Smooth muscle cell (in vitro differentiated cells): Measurements from ENCODE around the gene HPS5. TPM values are rescaled to one million over a fixed set of nuclear protein-coding genes. Genes with fewer than 3 reads are reported as not detected.
"Not testable (repeated sequence)": the region's sequence is repeated elsewhere in the genome, so short reads cannot be mapped to it uniquely, and the experiment has no call there.

Source experiments
- DNase-seq: peaks from one replicate; lab custom pipeline; 2025; ENCODE audit not compliant: unreplicated experiment; lab: John Stamatoyannopoulos, UW
- H2AFZ ChIP-seq: fragments of 200-600 bp; sonication (generic); 2 replicates; pipeline ENCODE4 v1.6.0; 2016; ENCODE audit warnings: antibody characterized with exemption, low read depth, mild to moderate bottlenecking
- H3F3A ChIP-seq: fragments of 200-600 bp; sonication (generic); 2 replicates; pipeline ENCODE4 v1.6.0; 2017; ENCODE audit warnings: antibody characterized with exemption, low read depth
- H3K27ac ChIP-seq: fragments of 200-600 bp; sonication (generic); 2 replicates; pipeline ENCODE4 v1.5.1; 2016; ENCODE audit warnings: low read depth, mild to moderate bottlenecking
- H3K27me3 ChIP-seq: fragments of 200-600 bp; sonication (generic); 2 replicates; pipeline ENCODE4 v1.6.1; 2016; ENCODE audit warnings: low read depth, mild to moderate bottlenecking
- H3K36me3 ChIP-seq: fragments of 200-600 bp; sonication (generic); 2 replicates; pipeline ENCODE4 v1.5.1; 2016; ENCODE audit warnings: low read depth
- H3K4me1 ChIP-seq: fragments of 200-600 bp; sonication (generic); 2 replicates; pipeline ENCODE4 v1.5.1; 2016; ENCODE audit warnings: low read depth
- H3K4me2 ChIP-seq: fragments of 200-600 bp; sonication (generic); 2 replicates; pipeline ENCODE4 v1.6.0; 2016; ENCODE audit warnings: mild to moderate bottlenecking
- H3K4me3 ChIP-seq: fragments of 200-600 bp; sonication (generic); 2 replicates; pipeline ENCODE4 v1.5.1; 2016; ENCODE audit warnings: mild to moderate bottlenecking
- H3K79me2 ChIP-seq: fragments of 200-600 bp; sonication (generic); 2 replicates; pipeline ENCODE4 v1.6.0; 2016; ENCODE audit warnings: low read depth, mild to moderate bottlenecking
- H3K9ac ChIP-seq: fragments of 200-600 bp; sonication (generic); 2 replicates; pipeline ENCODE4 v1.6.0; 2016; ENCODE audit warnings: low read depth
- H3K9me3 ChIP-seq: fragments of 200-600 bp; sonication (generic); replicated peaks from 2 replicates; pipeline ENCODE4 v1.5.1; 2016; ENCODE audit warnings: low read depth
- H4K20me1 ChIP-seq: fragments of 200-600 bp; sonication (generic); 2 replicates; pipeline ENCODE4 v1.6.0; 2016; ENCODE audit warnings: low read depth
- WGBS: methylation state at CpG from one replicate; pipeline ENCODE4 v1.1.7; 2016; ENCODE audit warnings: low lambda C conversion rate; 5-methylcytosine and 5-hydroxymethylcytosine counted together
- polyA plus RNA-seq: library from polyadenylated mRNA; unstranded; fragments of >200 nt; fragmentation: Nextera tagmentation; extraction: Ambion mirVana; gene quantifications from 2 replicates; pipeline ENCODE4 v1.2.1, GENCODE V29; 2016
- total RNA-seq: library from RNA; depleted of rRNA; stranded (reverse); fragments of >200 nt; gene quantifications from 2 replicates; pipeline ENCODE4 v1.2.3, GENCODE V29; 2014
- TF ChIP-seq, protein P1 (sequence below): fragments of 200-600 bp; sonication (generic); IDR thresholded peaks from 2 replicates; pipeline ENCODE4 v1.5.1; 2017; ENCODE audit warnings: borderline replicate concordance, mild to moderate bottlenecking, antibody characterized with exemption; ENCODE audit not compliant: insufficient read depth, poor library complexity, severe bottlenecking

HPS5 gene
- total and polyA plus RNA-seq, 2 experiments from 2014 or later = 7.4 to 13.1 TPM

DNA sequence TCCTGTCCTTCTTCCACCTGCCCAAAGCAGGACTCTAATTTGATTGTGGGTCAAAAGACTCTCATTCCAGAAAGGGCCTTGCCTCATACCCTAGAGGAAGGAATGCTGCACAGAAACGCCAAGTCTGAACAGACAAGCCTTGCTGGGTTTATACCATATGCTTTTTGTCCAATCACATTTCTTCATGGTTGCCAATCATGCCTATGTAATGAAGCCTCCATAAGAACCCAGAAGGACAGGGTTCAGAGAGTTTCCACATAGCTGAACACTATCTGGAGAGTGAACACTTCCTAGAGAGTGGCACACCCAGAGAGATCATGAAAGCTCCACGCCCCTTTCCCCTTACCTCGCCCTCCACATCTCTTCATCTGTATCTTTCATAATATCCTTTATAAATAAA lies 68.7 kb downstream of the HPS5 start:
- 91% methylated on average over 3 of the region's 3 CpGs for WGBS
- no peaks in the 10 kb centered on the region for H3K4me1 ChIP-seq

DNA sequence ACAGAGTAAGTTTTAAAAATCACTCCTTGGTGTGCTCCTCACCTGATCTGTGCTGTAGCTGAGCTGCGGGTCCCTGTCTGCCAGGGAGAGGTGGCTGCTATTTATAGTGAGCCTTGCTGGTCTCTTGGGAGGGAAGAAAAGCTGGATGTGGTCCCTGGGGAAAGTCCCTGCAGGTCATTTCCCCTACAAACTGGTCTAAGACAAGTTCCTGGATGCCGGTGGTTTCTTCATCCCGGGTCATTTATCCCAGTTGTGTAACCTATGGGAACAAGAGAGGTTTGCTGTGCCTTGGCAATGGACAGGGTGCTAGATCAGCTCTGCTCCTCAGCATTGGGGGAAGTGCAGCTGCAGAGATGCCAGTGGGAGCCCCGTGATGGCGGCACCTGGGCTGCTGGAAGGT lies 73.4 kb downstream of the HPS5 start, which contains the start of gene SAA2:
SAA2 (minus strand) TSS at position 108 of the 400 bp plus-strand sequence. CDS start 657 bp downstream, outside the sequence.
- Histone ChIP-seq H3K36me3 (no peaks in the 10 kb centered on the region), H3K4me1 (no peaks in the 10 kb centered on the region), H3K27ac (no peak within 1 kb of the TSS), H3K9ac (no peak within 1 kb of the TSS), H3K79me2 (no peaks in the 10 kb centered on the region), H3K4me3 (no peak within 1 kb of the TSS), H4K20me1 (no peaks in the 10 kb centered on the region), H2AFZ (no peak within 1 kb of the TSS), H3K9me3 (no peaks in the 10 kb centered on the region), H3K4me2 (no peak within 1 kb of the TSS), H3F3A (no peaks in the 10 kb centered on the region), H3K27me3 (no peaks in the 10 kb centered on the region)
- TF ChIP-seq, protein P1, sequence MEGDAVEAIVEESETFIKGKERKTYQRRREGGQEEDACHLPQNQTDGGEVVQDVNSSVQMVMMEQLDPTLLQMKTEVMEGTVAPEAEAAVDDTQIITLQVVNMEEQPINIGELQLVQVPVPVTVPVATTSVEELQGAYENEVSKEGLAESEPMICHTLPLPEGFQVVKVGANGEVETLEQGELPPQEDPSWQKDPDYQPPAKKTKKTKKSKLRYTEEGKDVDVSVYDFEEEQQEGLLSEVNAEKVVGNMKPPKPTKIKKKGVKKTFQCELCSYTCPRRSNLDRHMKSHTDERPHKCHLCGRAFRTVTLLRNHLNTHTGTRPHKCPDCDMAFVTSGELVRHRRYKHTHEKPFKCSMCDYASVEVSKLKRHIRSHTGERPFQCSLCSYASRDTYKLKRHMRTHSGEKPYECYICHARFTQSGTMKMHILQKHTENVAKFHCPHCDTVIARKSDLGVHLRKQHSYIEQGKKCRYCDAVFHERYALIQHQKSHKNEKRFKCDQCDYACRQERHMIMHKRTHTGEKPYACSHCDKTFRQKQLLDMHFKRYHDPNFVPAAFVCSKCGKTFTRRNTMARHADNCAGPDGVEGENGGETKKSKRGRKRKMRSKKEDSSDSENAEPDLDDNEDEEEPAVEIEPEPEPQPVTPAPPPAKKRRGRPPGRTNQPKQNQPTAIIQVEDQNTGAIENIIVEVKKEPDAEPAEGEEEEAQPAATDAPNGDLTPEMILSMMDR = no peak
- no peak for DNase-seq
- WGBS = 90% methylated on average over 5 of the region's 5 CpGs

More for the DNA sequence above, 68.7 kb downstream of the HPS5 start:
- Histone ChIP-seq H3K4me3 (no peak overlapping the region), H4K20me1 (no peaks in the 10 kb centered on the region), H3K27ac (no peak overlapping the region), H3K36me3 (no peaks in the 10 kb centered on the region), H2AFZ (no peak overlapping the region), H3K4me2 (no peak overlapping the region), H3K9ac (no peak overlapping the region), H3K9me3 (no peaks in the 10 kb centered on the region), H3F3A (no peaks in the 10 kb centered on the region), H3K79me2 (no peaks in the 10 kb centered on the region), H3K27me3 (no peaks in the 10 kb centered on the region)
- no peak for DNase-seq
- TF ChIP-seq, protein P1 = no peak

DNA sequence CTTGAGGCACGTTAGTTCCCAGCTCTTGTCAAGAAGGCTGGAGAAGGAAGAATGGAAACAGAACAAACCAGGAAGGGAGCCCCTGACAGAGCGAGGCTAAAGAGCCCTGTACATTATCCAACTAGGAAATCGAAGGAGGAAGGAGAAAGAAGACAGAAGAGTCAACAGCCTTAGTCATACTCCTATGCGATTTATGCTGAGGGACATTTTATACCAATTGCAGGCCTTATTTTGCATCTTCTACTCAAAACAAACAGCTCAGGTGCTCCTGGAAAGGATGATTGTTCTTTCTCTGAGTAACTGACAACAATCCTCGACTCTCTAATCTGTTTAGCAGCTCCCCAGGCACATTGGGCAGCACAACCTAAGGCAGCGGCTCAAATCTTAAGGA lies 74.8 kb downstream of the HPS5 start:
- WGBS = 84% methylated on average over 5 of the region's 6 CpGs
- not testable (repeated sequence) for H3K9me3 ChIP-seq, DNase-seq

DNA sequence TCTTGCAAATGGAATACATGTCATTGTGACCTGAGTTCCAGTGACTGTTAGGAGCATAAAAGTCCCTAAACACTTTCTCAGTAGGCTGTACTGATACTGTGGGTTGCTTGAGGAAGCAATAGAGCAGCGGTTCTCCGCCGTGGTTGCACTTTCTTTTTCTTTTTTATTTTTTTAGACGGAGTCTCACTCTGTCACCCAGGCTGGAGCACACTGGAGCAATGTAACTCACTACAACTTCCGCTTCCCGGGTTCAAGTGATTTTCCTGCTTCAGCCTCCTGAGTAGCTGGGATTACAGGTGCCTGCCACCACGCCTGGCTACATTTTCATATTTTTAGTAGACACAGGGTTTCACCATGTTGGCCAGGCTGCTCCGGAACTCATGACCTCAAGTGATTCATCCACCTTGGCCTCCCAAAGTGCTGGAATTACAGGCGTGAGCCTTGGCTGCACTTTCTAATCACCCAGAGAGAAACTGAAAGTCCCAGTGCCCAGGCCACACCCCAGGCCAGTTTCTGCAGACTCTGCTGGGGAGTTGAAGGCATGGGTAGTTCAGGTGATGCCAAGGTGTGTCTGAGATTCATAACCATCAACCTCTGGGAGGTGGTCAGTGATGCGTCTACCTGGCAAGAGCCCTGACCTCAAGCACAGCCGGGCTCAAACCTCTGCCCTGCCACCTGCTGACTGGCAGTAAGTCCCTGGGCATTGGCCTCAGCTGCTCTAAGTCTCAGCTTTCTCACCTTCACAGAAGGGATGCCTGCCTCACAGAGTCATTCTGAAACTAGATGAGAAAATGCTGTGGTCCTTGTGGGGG lies 75.4 kb downstream of the HPS5 start:
- H3K4me2 ChIP-seq, H3K79me2 ChIP-seq, H3K27me3 ChIP-seq, H3K4me3 ChIP-seq, H4K20me1 ChIP-seq, H3F3A ChIP-seq, H2AFZ ChIP-seq, H3K9me3 ChIP-seq, H3K36me3 ChIP-seq, H3K9ac ChIP-seq, H3K4me1 ChIP-seq, H3K27ac ChIP-seq, DNase-seq: not testable (repeated sequence)
- WGBS = 85% methylated on average over 11 of the region's 11 CpGs

More for the DNA sequence above, 74.8 kb downstream of the HPS5 start:
- not testable (repeated sequence) for H3K27me3 ChIP-seq, H2AFZ ChIP-seq, H3K27ac ChIP-seq, H4K20me1 ChIP-seq, H3K79me2 ChIP-seq, H3K36me3 ChIP-seq, H3K9ac ChIP-seq, H3K4me2 ChIP-seq, H3K4me1 ChIP-seq, H3K4me3 ChIP-seq, H3F3A ChIP-seq
